Fibroblast of skin of right biceps (primary cell): ENCODE measurements around the gene RALGAPA1.
"Not testable (repeated sequence)": the region's sequence is repeated elsewhere in the genome, so short reads cannot be mapped to it uniquely, and the experiment has no call there.

ENCODE experiments used
- DNase-seq: peaks from one replicate; pipeline ENCODE4 v3.0.0-alpha.2; 2013

RALGAPA1 gene

DNA sequence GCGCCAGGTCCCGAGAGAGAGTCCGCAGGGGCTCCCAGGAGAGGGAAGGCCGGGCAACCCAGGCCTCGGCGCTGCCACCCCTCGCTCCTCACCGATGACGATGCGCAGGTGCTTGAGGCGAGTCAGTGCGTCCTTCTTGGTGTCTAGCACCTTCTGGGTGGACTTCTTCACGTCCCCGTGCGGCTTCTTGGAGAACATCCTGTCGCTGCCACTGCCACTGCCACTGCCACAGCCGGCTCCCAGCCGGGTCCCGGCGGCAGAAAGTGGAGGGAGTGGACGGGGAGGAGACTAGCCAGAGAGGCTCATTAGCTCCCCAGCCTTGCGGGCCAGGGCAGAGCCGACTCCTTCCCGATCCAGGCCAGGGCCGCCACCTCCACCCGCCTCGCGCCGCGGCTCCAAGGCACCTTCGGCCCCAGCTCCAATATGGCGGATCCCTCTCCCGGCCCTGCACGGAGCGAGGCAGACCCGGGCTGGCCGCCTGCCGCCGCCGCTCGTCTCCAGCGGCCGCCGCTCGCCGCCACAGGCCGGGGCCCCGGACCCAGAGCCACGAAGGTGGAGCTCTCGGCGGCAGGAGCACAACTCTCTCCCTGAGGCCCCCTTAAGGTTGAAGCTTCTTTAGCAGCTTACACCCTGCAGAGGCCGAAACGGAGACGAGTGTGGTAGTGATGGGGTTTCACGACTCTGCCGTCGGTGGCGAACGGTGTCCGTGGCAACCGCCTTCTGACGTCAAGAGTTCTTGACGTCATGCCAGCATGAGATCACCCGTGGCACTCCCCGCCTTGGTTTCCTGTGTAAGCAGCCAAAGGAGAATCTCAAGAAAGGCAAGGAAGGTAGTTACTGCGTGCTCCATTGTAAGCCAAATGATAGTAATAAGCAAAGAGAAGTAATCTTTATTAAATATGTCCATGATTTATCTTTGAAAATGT, at the start of gene RALGAPA1:
Gene RALGAPA1 (minus strand): TSS at position 658 of the 926 bp plus-strand sequence. CDS start 460 bp downstream, at position 198.
- peak; percentile 99 for DNase-seq

DNA sequence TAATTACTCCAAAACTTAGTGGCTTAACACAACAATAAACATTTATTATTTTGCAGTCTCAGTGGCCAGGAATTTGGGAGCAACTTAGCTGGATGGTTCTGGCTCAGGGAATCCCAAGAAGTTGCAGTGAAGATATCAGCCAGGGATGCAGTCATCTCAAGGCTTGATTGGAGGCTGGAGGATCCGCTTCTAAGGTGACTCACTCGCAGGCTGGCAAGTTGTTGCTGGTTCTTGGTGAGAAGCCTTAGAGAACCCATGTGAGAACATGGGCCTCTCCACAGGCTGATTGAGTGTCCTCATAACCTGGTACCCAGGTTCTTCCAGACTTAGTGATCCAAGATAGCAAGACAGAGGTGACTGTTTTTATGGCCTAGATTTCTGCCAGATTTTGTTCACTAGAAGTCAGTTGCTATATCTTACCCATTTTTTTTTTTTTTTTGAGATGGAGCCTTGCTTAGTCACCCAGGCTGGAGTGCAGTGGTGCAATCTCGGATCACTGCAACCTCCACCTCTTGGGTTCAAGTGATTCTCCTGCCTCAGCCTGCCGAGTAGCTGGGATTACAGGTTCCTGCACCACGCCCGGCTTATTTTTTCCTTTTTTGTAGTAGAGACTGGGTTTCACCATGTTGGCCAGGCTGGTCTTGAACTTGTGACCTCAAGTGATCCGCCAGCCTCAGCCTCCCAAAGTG, 49.6 kb upstream of the RALGAPA1 start:
- peak; percentile 56 for DNase-seq

DNA sequence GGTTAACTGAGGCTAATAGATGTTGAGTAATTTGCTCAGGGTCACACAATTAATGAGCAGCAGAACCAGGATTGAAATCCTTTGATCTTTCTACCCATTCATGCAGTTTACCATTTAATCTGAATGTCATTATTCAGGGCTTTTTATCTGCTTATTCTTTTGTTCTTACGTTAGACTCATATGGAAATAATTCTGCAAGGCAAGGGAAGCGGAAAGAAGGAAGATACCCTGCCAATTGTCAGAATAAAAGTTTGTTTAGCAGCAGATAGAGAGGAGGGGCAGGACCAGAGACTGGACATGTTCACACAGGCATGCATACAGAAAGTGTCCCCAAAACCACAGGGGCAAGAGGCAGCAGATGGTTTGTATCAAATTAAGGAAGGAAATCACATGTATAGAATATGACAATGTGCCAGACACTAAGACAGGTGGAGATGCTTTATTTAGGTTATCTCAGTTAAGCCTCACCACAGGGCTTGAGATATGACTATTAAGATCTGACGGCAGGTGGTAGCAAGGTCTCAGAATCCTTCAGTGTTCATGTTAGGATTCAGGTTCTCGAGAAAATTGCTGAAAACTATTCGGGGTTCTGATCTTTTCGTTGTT, 46.9 kb upstream of the RALGAPA1 start:
- DNase-seq, result no peak

DNA sequence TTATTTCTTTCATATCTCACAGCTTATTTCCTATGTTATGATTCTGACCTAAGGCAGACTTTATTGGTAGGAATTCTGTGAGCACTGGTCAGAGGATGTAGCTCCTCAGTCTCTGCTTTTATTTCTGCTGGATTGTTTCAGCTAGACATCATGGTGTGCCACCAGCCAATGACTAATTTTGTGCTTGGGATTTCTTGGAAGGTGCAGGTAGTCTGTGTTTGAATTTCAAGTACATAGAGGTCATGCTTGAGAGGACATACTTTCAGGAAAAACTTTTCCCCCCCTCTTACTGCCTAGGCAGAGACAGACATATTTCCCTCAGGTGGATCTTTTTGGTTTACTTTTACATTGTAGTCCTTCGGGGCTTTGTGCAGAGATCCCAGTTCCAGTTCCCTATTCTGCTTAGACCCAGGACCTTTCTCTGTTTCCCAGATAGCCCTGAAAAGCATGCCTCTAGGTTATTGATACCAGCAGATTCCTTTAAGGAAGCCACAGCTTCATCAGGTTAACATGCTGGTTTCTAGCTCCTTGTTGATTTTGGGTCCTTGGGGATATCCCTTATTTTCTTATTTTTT, 45.7 kb upstream of the RALGAPA1 start:
- no peak for DNase-seq

DNA sequence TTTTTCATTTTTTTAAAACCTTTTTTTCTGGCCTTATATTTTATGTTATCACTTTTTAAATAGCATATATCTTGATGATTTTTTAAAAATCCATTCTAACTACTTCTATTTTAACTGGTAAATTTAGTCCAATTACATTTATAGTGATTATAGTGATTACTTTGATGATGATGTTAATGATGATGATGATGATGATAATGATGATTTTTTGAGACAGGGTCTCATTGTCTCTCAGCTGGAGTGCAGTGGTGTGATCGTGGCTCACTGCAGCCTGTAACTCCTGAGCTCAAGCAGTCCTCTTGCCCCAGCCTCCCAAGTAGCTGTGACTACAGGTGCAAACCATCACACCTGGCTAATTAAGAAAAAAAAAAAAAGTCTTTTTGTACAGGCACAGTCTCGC, 44.1 kb upstream of the RALGAPA1 start:
- DNase-seq, result no peak

DNA sequence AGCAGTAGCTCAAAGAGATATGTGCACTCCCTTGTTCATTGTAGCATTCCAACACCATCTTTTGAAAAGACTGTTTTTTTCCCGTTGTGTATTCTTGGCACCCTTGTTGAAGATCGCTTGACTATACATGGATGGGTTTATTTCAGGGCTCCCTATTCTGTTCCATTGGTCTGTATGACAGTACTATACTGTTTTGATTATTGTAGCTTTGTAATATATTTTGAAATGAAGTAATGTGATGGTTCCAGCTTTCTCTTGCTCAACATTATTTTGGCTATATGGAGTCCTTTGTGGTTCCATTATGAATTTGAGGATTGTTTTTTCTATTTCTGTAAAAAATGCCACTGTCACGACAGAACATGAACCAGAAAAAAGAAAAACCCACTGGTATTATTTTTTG, 42.7 kb upstream of the RALGAPA1 start:
- no peak for DNase-seq

DNA sequence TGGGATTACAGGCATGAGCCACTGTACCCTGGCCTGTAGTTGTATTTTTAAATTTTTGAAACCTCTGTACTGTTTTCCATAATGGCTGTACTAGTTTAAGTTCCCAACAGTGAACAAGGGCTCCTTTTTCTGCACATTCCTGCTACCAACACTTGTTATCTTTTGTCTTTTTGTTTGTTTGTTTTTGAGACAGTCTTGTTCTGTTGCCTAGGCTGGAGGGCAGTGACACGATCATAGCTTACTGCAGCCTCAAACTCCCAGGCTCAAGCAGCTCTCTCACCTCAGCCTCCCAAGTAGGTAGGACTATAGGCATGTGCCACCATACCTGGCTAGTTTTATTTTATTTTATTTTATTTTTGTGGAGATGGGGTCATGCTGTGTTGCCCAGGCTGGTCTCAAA, 40.0 kb upstream of the RALGAPA1 start:
- DNase-seq, result no peak

DNA sequence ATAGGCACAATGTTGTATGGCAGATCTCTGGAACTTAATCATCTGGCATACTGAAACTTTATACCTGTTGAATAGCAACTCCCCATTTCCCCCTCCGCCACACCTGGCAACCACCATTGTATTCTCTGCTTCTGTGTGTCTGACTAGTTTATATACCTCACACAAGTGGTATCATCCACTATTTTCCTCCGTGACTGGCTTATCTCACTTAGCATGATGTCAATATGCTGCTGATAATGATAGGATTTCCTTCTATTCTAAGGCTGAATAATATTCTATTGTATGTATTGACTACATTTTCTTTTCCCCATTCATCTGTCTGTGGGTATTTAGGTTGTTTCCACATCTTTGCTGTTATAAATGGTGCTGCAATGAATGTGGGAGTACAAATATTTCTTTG, 38.5 kb upstream of the RALGAPA1 start:
- DNase-seq, result no peak

DNA sequence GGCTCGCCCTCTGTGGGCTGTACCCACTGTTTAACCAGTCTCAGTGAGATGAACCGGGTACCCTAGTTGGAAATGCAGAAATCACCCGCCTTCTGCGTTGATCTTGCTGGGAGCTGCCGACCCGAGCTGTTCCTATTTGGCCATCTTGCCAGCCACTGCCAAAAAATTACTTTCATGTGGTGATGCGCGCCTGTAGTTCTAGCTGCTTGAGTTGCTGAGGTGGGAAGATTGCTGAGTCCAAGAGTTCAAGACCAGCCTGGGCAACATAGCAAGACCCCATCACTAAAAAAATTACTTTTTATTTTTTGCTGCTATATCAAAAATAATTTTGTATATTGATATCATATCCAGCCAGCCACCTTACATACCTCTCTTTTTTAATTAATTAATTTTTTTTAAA, 35.4 kb upstream of the RALGAPA1 start:
- no peak for DNase-seq

DNA sequence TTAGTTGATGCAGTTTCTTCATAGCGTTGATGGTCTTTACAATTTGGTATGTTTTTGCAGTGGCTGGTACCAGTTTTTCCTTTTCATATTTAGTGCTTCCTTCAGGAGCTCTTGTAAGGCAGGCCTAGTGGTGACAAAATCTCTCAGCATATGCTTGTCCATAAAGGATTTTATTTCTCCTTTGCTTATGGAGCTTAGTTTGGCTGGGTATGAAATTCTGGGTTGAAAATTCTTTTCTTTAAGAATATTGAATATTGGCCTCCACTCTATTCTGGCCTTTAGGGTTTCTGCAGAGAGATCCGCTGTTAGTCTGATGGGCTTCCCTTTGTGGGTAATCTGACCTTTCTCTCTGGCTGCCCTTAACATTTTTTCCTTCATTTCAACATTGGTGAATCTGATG, 33.1 kb upstream of the RALGAPA1 start:
- not testable (repeated sequence) for DNase-seq

DNA sequence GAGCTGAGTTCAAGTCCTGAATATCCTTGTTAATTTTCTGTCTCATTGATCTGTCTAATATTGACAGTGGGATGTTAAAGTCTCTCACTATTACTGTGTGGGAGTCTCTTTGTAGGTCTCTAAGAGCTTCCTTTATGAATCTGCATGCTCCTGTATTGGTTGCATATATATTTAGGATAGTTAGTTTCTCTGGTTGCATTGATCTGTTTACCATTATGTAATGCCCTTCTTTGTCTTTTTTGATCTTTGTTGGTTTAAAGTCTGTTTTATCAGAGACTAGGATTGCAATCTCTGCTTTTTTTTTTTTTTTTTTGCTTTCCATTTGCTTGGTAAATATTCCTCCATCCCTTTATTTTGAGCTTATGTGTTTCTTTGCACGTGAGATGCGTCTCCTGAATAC, 32.6 kb upstream of the RALGAPA1 start:
- DNase-seq, result not testable (repeated sequence)

DNA sequence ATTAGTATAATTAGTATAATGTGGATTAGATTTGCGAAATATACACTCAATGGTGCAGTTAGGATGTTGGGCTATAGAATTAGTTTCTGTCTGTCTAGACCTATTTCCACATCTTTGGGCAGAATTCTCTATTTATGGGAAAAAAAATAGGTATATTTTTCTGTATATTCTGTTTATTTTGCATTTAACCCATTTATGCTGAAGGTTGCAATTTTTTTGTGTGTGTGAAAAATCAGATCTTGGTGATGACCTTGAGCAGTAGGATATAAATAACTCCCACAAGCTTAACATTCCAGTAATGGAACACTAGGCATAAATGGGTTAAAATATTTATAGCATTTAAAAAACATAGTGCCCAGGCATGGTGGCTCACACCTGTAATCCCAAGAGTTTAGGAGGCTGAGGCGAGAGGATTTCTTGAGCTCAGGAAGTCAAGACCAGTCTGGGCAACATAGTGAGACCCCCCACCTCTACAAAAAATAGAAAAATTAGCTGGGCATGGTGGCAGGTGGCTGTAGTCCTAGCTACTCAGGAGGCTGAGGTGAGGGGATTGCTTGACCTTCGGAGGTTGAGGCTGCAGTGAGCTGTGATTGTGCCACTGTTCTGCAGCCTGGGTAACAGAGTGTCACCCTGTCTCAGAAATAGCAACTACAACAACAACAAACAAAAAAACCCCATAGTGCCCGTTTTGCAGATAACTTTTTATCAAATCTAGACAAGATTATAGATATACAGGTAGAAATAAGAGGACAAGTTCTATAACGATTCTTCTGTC, 26.3 kb upstream of the RALGAPA1 start:
- DNase-seq, result no peak

DNA sequence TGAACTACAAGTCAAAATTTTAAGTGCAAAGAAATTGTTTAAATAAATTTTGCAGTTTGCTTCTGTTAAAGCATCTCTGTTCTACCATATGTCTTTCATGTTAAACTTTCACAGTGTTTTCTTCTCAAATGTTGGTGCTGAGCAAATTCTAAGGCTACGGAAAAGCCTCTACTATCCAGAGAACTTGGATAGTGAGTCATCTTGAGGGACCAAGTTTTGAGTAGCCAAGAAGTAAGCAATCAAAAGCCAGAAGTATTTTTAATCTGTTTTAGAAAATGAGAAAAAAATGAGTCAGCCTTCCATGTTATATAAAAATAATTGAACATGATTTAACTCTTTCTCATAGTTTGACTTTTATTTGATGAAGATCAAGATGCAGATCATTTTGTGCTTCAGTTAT, 20.4 kb upstream of the RALGAPA1 start:
- DNase-seq, result peak; percentile 45

DNA sequence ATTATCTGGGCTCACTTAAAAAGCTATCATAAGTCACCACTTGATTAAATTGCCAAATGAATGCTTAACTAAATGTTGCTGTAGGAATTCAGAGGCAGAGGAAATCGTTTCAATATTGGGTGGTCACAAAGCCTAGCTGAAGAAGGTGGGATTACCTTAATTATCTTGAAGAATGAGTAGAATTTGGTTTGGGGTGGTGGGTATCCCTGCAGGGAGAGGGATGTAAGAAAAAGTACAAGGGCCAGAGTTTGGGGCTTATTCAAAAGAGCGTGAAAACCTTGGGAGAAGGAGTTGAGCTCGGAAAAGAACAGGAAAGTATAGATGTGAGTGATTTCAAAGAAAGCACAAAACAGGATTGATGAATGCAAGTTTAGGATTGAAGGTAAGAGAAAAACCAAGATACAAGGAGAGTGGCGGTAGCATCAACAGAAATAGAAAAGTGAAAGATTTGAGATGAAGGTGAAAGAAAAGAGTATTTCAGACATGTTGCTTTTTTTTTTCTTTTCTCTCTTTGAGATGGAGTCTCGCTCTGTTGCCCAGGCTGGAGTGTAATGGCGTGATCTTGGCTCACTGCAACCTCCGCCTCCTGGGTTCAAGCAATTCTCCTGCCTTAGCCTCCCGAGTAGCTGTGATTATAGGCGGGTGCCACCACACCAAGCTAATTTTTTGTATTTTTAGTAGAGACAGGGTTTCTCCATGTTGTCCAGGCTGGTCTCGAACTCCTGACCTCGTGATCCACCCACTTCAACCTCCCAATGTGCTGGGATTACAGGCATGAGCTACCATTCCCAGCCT, 18.8 kb upstream of the RALGAPA1 start:
- no peak for DNase-seq

DNA sequence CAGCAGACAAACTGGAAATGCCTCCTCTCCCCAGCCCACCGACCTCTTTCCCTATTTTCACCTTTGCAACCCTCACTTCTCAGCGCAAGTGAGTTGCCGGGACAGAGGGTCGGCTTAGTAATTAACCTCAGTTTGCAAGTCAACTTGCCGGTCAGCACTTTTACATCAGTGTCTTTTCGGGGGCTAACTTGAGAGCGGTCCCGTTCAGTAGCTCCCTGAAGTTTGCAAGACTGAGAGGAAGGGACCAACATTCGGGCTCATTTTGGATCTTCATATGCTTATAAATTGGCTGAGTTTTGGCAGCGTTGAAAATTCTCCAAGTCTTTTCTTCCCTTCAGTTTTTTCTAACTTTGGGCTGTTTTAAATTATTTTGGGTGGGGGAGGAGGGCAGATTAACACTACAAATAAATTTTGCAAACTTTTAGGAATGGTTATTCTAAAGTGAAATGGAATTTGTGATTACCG, 17.9 kb upstream of the RALGAPA1 start:
- peak; percentile 3 for DNase-seq

DNA sequence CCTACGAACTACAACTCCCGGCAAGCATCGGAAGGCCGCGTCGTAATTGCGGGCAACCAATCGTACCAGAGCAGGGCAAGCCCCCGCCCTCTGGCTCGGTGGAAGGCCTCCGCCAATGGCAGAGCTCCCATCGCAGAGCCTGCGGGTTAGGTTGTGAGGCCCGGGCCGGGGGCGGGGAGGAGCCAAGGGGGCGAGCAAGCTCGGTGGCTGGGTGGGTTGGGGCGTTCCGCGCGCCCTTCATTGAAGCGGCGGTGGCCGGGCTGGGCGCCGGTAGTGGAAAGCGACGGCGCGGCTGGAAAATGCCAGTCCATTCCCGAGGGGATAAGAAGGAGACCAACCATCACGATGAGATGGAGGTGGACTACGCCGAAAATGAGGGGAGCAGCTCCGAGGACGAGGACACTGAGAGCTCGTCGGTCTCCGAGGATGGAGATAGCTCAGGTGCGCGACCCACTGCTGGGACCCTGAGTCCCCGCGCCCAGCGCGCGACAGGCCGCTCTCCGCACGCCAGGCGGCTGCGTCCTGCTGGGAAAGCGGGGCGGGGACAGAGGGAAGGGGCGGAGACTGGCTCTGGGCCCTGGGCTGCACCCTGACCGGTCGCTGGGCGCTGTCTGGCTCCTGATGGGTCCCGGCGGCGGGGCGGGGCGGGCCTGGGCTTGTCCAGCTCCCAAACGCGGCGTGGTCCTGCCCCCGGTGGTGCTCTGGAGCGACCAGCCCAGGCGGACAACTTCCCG, 17.3 kb upstream of the RALGAPA1 start, which contains the start of gene BRMS1L:
Gene BRMS1L (plus strand): TSS at position 121 of the 734 bp plus-strand sequence. CDS start 179 bp downstream, at position 300.
- DNase-seq, result peak; percentile 99

DNA sequence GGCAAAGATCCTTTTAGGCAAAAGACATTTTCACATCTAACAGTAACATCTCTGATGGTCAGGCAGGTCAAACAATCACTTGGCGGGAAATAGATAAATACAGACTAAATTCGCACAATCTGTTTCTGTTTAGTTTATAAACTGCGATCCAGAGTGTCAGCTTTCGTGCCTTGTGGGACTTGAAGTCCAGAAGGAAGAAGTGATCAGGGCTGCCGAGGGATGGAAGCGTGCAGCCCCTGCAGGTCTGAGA, 16.8 kb upstream of the RALGAPA1 start:
- DNase-seq, result no peak

DNA sequence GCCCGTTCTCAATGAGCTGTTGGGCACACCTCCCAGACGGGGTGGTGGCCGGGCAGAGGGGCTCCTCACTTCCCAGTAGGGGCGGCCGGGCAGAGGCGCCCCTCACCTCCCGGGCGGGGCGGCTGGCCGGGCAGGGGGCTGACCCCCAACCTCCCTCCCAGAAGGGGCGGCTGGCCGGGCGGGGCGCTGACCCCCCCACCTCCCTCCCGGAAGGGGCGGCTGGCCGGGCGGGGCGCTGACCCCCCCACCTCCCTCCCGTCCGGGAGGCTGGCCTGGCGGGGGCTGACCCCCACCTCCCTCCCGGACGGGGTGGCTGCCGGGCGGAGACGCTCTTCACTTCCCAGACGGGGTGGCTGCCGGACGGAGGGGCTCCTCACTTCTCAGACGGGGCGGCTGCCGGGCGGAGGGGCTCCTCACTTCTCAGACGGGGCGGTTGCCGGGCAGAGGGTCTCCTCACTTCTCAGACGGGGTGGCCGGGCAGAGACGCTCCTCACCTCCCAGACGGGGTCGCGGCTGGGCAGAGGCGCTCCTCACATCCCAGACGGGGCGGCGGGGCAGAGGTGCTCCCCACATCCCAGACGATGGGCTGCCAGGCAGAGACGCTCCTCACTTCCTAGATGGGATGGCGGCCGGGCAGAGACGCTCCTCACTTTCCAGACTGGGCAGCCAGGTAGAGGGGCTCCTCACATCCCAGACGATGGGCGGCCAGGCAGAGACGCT, 15.5 kb upstream of the RALGAPA1 start:
- DNase-seq, result not testable (repeated sequence)

DNA sequence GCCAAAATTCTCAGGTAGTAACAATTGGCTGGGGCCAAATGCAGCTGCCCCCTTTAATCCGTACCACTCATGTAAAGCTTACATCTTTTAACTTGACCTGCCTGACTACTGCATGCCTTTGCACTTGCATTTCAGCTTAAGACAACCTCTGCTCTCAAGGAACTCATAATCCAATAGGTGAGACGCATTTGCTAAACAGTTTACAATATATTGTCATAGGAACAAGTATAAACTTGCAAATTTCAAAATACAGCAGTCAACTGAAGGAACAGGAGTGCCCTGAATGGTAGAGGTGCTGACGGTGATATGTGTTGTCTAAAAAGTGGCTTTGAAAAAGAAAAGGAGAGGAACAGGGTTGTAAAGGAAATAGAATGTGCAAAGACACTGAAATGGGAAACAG, 13.4 kb upstream of the RALGAPA1 start:
- no peak for DNase-seq
